Bronchial epithelial cell (primary cell): ENCODE measurements around the gene NRIP2. TPM values are rescaled to one million over a fixed set of nuclear protein-coding genes. Genes with fewer than 3 reads are reported as not detected.

Source experiments
- DNase-seq: peaks from one replicate; pipeline ENCODE4 v3.0.0-alpha.2; 2010; ENCODE audit warnings: low read depth
- FAIRE-seq: peaks from 2 replicates; lab custom pipeline; 2011; peaks lifted over from hg19 to GRCh38; lab: Jason Lieb, UNC
- H3K27me3 ChIP-seq: 2 replicates; pipeline ENCODE4 v1.5.1; 2011; ENCODE audit warnings: low read length; ENCODE audit not compliant: control insufficient read depth, insufficient read depth
- H3K36me3 ChIP-seq: 2 replicates; pipeline ENCODE4 v1.5.1; 2011; ENCODE audit warnings: low read length; ENCODE audit not compliant: control insufficient read depth, insufficient read depth
- H3K4me3 ChIP-seq: 2 replicates; pipeline ENCODE4 v1.5.1; 2011; ENCODE audit warnings: mild to moderate bottlenecking, low read depth, low read length, control low read depth
- total RNA-seq: library from RNA; depleted of rRNA; stranded (reverse); fragments of >200 nt; gene quantifications from 2 replicates; pipeline ENCODE4 v1.2.1, GENCODE V29; 2014
- TF ChIP-seq, protein P1 (sequence below): IDR thresholded peaks from 2 replicates; pipeline ENCODE4 v1.5.1; 2011; ENCODE audit warnings: mild to moderate bottlenecking, moderate library complexity, low read length, control low read depth, inconsistent platforms; ENCODE audit not compliant: insufficient read depth, severe bottlenecking

Gene NRIP2
- total RNA-seq, 1 donor from 2014 or later: not detected

DNA sequence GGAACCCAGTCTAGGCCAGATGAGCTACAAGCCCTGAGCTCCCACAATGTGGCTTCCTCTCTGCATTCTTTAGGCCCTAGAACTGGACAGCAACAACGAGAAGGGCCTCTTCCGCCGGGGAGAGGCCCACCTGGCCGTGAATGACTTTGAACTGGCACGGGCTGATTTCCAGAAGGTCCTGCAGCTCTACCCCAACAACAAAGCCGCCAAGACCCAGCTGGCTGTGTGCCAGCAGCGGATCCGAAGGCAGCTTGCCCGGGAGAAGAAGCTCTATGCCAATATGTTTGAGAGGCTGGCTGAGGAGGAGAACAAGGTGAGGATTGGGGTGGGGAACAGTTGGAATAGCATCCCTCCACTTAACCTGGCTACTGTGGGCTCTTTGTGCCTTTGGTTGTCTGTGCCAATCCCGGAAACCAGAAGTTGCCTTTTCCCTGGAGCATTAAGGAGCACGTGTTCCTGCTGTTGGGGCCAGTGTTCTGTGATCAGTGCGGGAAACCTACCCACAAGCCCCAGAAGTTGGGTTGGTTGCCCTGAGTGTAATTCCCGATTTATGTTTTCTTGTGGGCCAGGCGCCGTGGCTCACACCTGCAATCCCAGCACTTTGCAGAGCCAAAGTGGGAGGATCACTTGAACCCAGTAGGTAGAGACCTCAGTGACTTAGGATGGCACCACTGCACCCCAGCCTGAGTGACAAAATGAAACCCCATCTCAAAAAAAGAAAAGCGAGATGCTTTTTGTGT, 33.6 kb downstream of the NRIP2 start:
- no peak overlapping the region for H3K4me3 ChIP-seq
- DNase-seq (no peak), FAIRE-seq (no peak)
- TF ChIP-seq, protein P1, sequence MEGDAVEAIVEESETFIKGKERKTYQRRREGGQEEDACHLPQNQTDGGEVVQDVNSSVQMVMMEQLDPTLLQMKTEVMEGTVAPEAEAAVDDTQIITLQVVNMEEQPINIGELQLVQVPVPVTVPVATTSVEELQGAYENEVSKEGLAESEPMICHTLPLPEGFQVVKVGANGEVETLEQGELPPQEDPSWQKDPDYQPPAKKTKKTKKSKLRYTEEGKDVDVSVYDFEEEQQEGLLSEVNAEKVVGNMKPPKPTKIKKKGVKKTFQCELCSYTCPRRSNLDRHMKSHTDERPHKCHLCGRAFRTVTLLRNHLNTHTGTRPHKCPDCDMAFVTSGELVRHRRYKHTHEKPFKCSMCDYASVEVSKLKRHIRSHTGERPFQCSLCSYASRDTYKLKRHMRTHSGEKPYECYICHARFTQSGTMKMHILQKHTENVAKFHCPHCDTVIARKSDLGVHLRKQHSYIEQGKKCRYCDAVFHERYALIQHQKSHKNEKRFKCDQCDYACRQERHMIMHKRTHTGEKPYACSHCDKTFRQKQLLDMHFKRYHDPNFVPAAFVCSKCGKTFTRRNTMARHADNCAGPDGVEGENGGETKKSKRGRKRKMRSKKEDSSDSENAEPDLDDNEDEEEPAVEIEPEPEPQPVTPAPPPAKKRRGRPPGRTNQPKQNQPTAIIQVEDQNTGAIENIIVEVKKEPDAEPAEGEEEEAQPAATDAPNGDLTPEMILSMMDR: no peak
- peaks cover 56% of the 10 kb centered on the region for H3K36me3 ChIP-seq
- H3K27me3 ChIP-seq: no peaks in the 10 kb centered on the region

GRCh38 chr12:2800046-2800570, 34.7 kb downstream of the NRIP2 start:
- TF ChIP-seq, protein P1: no peak
- Histone ChIP-seq H3K27me3 (no peaks in the 10 kb centered on the region), H3K4me3 (no peak overlapping the region), H3K36me3 (peaks cover 56% of the 10 kb centered on the region)
- FAIRE-seq (no peak), DNase-seq (peak; percentile 61)

GRCh38 chr12:2797721-2798418, 37.0 kb downstream of the NRIP2 start:
- H3K36me3 ChIP-seq: peaks cover 43% of the 10 kb centered on the region
- DNase-seq (no peak), FAIRE-seq (peak; percentile 43)
- TF ChIP-seq, protein P1: peak; percentile 5
- no peak overlapping the region for H3K4me3 ChIP-seq
- no peaks in the 10 kb centered on the region for H3K27me3 ChIP-seq

- TF ChIP-seq, protein P1: no peak
- FAIRE-seq (peak; percentile 60), DNase-seq (no peak)
Measured at GRCh38 chr12:2796187-2796666, 38.6 kb downstream of the NRIP2 start.

DNA sequence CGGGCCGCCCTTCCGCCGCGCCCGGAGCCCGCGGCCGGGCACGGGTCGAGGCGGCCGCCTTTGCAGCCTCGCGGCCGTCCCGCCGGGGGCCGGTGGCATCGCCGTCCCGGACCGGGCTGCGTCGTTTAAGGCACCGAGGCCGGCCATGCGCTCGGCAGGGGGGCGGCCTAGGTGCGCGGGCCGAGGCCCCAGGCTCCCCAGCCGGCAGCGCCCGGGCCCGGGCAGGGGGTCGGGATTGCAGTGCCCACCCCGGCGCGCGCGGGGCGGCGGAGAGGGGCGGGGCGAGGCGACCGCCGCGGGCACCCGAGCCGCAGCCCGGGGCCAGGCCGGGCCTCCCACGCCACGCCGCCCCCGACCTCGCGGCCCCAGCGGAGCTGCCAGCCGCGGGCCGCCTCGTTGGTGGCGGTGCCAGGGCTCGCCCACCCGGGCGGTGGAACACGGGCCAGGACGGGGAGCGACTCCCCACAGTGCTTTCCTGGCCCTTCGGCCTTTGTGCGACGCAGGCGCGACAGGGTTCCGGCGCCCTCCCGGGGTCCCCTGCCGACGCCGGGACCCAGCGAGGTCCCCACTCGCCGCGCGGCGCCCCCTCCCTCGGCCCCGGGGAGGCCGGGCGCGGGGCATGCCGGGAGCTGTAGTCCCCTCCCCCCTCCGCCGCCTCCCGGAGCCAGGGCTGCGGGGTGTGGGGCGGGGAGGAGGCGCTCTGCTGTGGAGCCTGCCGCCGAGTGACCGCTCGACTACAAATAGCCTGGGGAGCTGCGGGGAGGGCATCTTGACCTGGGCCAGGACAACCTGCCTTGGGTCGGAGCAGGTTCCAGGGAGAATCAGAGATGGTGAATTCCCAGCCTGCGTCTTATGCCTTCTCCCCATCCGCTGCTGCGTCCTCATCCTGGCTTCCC, 39.3 kb downstream of the NRIP2 start:
- FAIRE-seq (no peak), DNase-seq (no peak)
- H3K27me3 ChIP-seq: no peaks in the 10 kb centered on the region
- TF ChIP-seq, protein P1: no peak
- peaks cover 29% of the 10 kb centered on the region for H3K36me3 ChIP-seq
- peak overlapping the region; percentile 78 for H3K4me3 ChIP-seq

More at GRCh38 chr12:2796187-2796666, 38.6 kb downstream of the NRIP2 start:
- H3K27me3 ChIP-seq: no peaks in the 10 kb centered on the region
- H3K36me3 ChIP-seq: peaks cover 34% of the 10 kb centered on the region
- H3K4me3 ChIP-seq: peak overlapping the region; percentile 78
